A549 (cell line): ENCODE results near the gene KRT76. TPM values are rescaled to one million over a fixed set of nuclear protein-coding genes. Genes with fewer than 3 reads are reported as not detected.

Experiments
- ATAC-seq, 2 experiments: fragments of 200-7000 bp in 1 of 2; fragments of >200 bp in 1 of 2; cut with Nextera tagmentation in 1 of 2; cut with Tn5 transposase in 1 of 2; 3 replicates each; pipeline versions ENCODE4 v1.8.0 to v1.9.1; 2018 to 2020; ENCODE audit warnings: mild to moderate bottlenecking in 1 of 2, moderate library complexity in 1 of 2
- CTCF ChIA-PET: fragments of 300-600 bp; sonication (Branson Sonifier 250); formaldehyde crosslinking; extraction: SDS; loops from one replicate; lab custom pipeline; 2021; ENCODE audit warnings: antibody characterized with exemption, inconsistent platforms; lab: Yijun Ruan, JAX
- POLR2A ChIA-PET: fragments of 350-600 bp; formaldehyde crosslinking; extraction: SDS; loops from one replicate; lab custom pipeline; 2021; ENCODE audit warnings: antibody characterized with exemption, inconsistent platforms; lab: Yijun Ruan, JAX
- DNase-seq, 2 experiments: peaks; one replicate each; pipeline versions ENCODE4 v3.0.0 to v3.0.0-alpha.2; 2011 to 2016; ENCODE audit warnings: low read depth in 1 of 2, low spot score in 1 of 2
- FAIRE-seq: peaks from 2 replicates; lab custom pipeline; 2011; peaks lifted over from hg19 to GRCh38; lab: Jason Lieb, UNC
- H3K27ac ChIP-seq, 2 experiments: fragments of >200 bp; sonication (Bioruptor Twin); formaldehyde crosslinking; 3 replicates each; pipeline ENCODE4 v1.5.1; 2016 to 2017
- H3K4me1 ChIP-seq: fragments of >200 bp; sonication (Bioruptor Twin); formaldehyde crosslinking; 3 replicates; pipeline ENCODE4 v1.6.1; 2016
- H3K4me2 ChIP-seq: fragments of >200 bp; sonication (Bioruptor Twin); formaldehyde crosslinking; 3 replicates; pipeline ENCODE4 v1.6.1; 2016
- H3K4me3 ChIP-seq: fragments of >200 bp; sonication (Bioruptor Twin); formaldehyde crosslinking; 3 replicates; pipeline ENCODE4 v1.5.1; 2016
- H3K9me3 ChIP-seq: fragments of >200 bp; sonication (Bioruptor Twin); formaldehyde crosslinking; 3 replicates; pipeline ENCODE4 v1.6.1; 2016
- CBX2 ChIP-seq: fragments of 200-600 bp; sonication (generic); IDR thresholded peaks from 2 replicates; pipeline ENCODE4 v1.6.1; 2016; ENCODE audit warnings: low read depth, mild to moderate bottlenecking, borderline replicate concordance
- CHD2 ChIP-seq: fragments of 150-350 bp; IDR thresholded peaks from 2 replicates; pipeline ENCODE4 v1.6.1; 2014; ENCODE audit warnings: low read length; ENCODE audit not compliant: partially characterized antibody
- CHD4 ChIP-seq: fragments of 200-600 bp; sonication (generic); IDR thresholded peaks from 2 replicates; pipeline ENCODE4 v1.6.1; 2016; ENCODE audit warnings: antibody characterized with exemption, mild to moderate bottlenecking, borderline replicate concordance
- E2F6 ChIP-seq: IDR thresholded peaks from 2 replicates; pipeline ENCODE4 v1.6.1; 2012; ENCODE audit warnings: low read depth, borderline replicate concordance
- EHMT2 ChIP-seq: fragments of 200-600 bp; sonication (generic); IDR thresholded peaks from 2 replicates; pipeline ENCODE4 v1.6.1; 2016; ENCODE audit warnings: antibody characterized with exemption, low read depth, mild to moderate bottlenecking, moderate library complexity
- EP300 ChIP-seq, 2 experiments: fragments of >200 bp; sonication (Bioruptor Twin); formaldehyde crosslinking; IDR thresholded peaks; 2 replicates in 1 of 2; 3 replicates in 1 of 2; pipeline ENCODE4 v1.6.1; 2016 to 2017
- ESRRA ChIP-seq: fragments of 150-350 bp; IDR thresholded peaks from 2 replicates; pipeline ENCODE4 v1.6.1; 2014; ENCODE audit warnings: mild to moderate bottlenecking, low read length, borderline replicate concordance
- FOSB ChIP-seq: fragments of 250-450 bp; sonication (Bioruptor Pico); IDR thresholded peaks from 2 replicates; pipeline ENCODE4 v1.5.0; 2020; ENCODE audit warnings: mild to moderate bottlenecking, moderate library complexity
- FOSL2 ChIP-seq, 2 experiments: fragments of 450-650 bp in 1 of 2; fragments of >200 bp in 1 of 2; sonication (Bioruptor Twin) in 1 of 2; formaldehyde crosslinking; IDR thresholded peaks; 2 replicates each; pipeline versions ENCODE4 v1.5.0 to v1.6.1; 2016 to 2020; ENCODE audit warnings: mild to moderate bottlenecking in 1 of 2, moderate library complexity in 1 of 2
- HES2 ChIP-seq: fragments of >200 bp; sonication (Bioruptor Twin); formaldehyde crosslinking; IDR thresholded peaks from 2 replicates; pipeline ENCODE4 v1.6.1; 2016
- HOXA7 ChIP-seq: fragments of 250-450 bp; sonication (Bioruptor Pico); IDR thresholded peaks from 2 replicates; pipeline ENCODE4 v1.5.0; 2020; ENCODE audit warnings: mild to moderate bottlenecking, moderate library complexity
- HOXB13 ChIP-seq: fragments of 250-450 bp; sonication (Bioruptor Pico); IDR thresholded peaks from 2 replicates; pipeline ENCODE4 v1.5.0; 2020; ENCODE audit warnings: low read depth, mild to moderate bottlenecking, moderate library complexity
- JUN ChIP-seq, 2 experiments: fragments of >200 bp; sonication (Bioruptor Twin); formaldehyde crosslinking; IDR thresholded peaks; 2 replicates in 1 of 2; 3 replicates in 1 of 2; pipeline ENCODE4 v1.6.1; 2016 to 2017
- KDM1A ChIP-seq: fragments of 200-600 bp; sonication (generic); IDR thresholded peaks from 2 replicates; pipeline ENCODE4 v1.6.1; 2016; ENCODE audit warnings: low read depth, mild to moderate bottlenecking
- KDM5A ChIP-seq: fragments of 200-600 bp; sonication (generic); IDR thresholded peaks from 2 replicates; pipeline ENCODE4 v1.6.1; 2016; ENCODE audit warnings: antibody characterized with exemption, mild to moderate bottlenecking
- MAZ ChIP-seq: fragments of 150-350 bp; IDR thresholded peaks from 2 replicates; pipeline ENCODE4 v1.6.1; 2014; ENCODE audit warnings: antibody characterized with exemption, low read depth, low read length, borderline replicate concordance
- MYC ChIP-seq: IDR thresholded peaks from 2 replicates; pipeline ENCODE4 v1.6.1; 2012; ENCODE audit warnings: mild to moderate bottlenecking, inconsistent platforms, low read length, improper control_type of control experiment, borderline replicate concordance
- NFE2L2 ChIP-seq: fragments of 150-350 bp; conservative IDR thresholded peaks from 2 replicates; pipeline ENCODE4 v1.6.1; 2014; ENCODE audit warnings: low read length
- NR3C1 ChIP-seq: fragments of >200 bp; sonication (Bioruptor Twin); formaldehyde crosslinking; IDR thresholded peaks from 3 replicates; pipeline ENCODE4 v1.6.1; 2017
- PBX3 ChIP-seq: IDR thresholded peaks from 2 replicates; pipeline ENCODE4 v1.6.1; 2012
- PHF8 ChIP-seq: fragments of 200-600 bp; sonication (generic); IDR thresholded peaks from 2 replicates; pipeline ENCODE4 v1.6.1; 2016; ENCODE audit warnings: low read depth, mild to moderate bottlenecking, antibody characterized with exemption, moderate library complexity, borderline replicate concordance
- POLR2A ChIP-seq: IDR thresholded peaks from 2 replicates; pipeline ENCODE4 v1.6.1; 2012; ENCODE audit warnings: mild to moderate bottlenecking, low read length
- POLR2AphosphoS2 ChIP-seq: conservative IDR thresholded peaks from 2 replicates; pipeline ENCODE4 v1.6.1; 2012; ENCODE audit warnings: low read length, improper control_type of control experiment, inconsistent platforms
- RARB ChIP-seq: fragments of 250-450 bp; sonication (Bioruptor Pico); IDR thresholded peaks from 2 replicates; pipeline ENCODE4 v1.8.0; 2021; ENCODE audit warnings: mild to moderate bottlenecking, moderate library complexity
- REST ChIP-seq: fragments of 200-600 bp; sonication (generic); IDR thresholded peaks from 2 replicates; pipeline ENCODE4 v1.6.1; 2016; ENCODE audit warnings: antibody characterized with exemption, mild to moderate bottlenecking, moderate library complexity
- RFX5 ChIP-seq: fragments of 450-650 bp; IDR thresholded peaks from 2 replicates; pipeline ENCODE4 v1.7.1; 2014; ENCODE audit warnings: antibody characterized with exemption, mild to moderate bottlenecking, moderate library complexity
- SMC3 ChIP-seq: fragments of >200 bp; sonication (Bioruptor Twin); formaldehyde crosslinking; IDR thresholded peaks from 3 replicates; pipeline ENCODE4 v1.6.1; 2018; ENCODE audit warnings: inconsistent platforms
- SREBF2 ChIP-seq: fragments of 450-650 bp; IDR thresholded peaks from 2 replicates; pipeline ENCODE4 v1.6.1; 2014; ENCODE audit warnings: mild to moderate bottlenecking, moderate library complexity
- TFCP2L1 ChIP-seq: fragments of 250-450 bp; sonication (Bioruptor Pico); IDR thresholded peaks from 2 replicates; pipeline ENCODE4 v1.5.0; 2021; ENCODE audit warnings: mild to moderate bottlenecking
- TP53 ChIP-seq: fragments of 250-450 bp; sonication (Bioruptor Pico); IDR thresholded peaks from 2 replicates; pipeline ENCODE4 v1.5.0; 2021; ENCODE audit warnings: mild to moderate bottlenecking, moderate library complexity
- ZC3H11A ChIP-seq: fragments of 450-650 bp; IDR thresholded peaks from 2 replicates; pipeline ENCODE4 v1.6.1; 2014; ENCODE audit warnings: antibody characterized with exemption, mild to moderate bottlenecking
- ZSCAN20 ChIP-seq: fragments of 250-450 bp; sonication (Bioruptor Pico); IDR thresholded peaks from 2 replicates; pipeline ENCODE4 v1.8.0; 2022; ENCODE audit warnings: mild to moderate bottlenecking, moderate library complexity
- WGBS: methylation state at CpG from one replicate; pipeline ENCODE4 v1.1.6; 2017; ENCODE audit errors: missing lambda C conversion rate; 5-methylcytosine and 5-hydroxymethylcytosine counted together
- polyA plus RNA-seq, 4 experiments: library from polyadenylated mRNA; depleted of rRNA in 3 of 4; stranded (reverse); fragments of >200 nt; fragmentation: RNase III in 1 of 4; extraction: RNeasy Plus Mini Kit Qiagen cat#74134 plus additional on column Dnase treatment in 1 of 4; gene quantifications; 2 replicates in 3 of 4; 3 replicates in 1 of 4; pipeline ENCODE4 v1.2.3, GENCODE V29; 2011 to 2017

Gene KRT76
- polyA plus RNA-seq, 2 of the 4 experiments (the other 2 are of a cell fraction), result not detected

GRCh38 chr12:52812749-52813148, 35.6 kb upstream of the KRT76 start:
- no peak for FAIRE-seq
- POLR2A ChIA-PET, result no interaction called here

GRCh38 chr12:52812073-52812400, 34.9 kb upstream of the KRT76 start:
- Histone ChIP-seq H3K4me1 (peaks cover 16% of the 10 kb centered on the region), H3K27ac (no peak overlapping the region), H3K4me3 (no peak overlapping the region), H3K9me3 (no peaks in the 10 kb centered on the region)
- WGBS, result 51% methylated on average over 4 of the region's 4 CpGs
- DNase-seq (no peak), FAIRE-seq (no peak), ATAC-seq (no peak)
- CTCF ChIA-PET, result interaction anchor here (1.2 to 2.0 kb wide), 4 partner anchors 10 to 68 kb away, joined by 3 to 9 read pairs (median 4); no protein-coding TSS in a partner anchor
- POLR2A ChIA-PET, result no interaction called here
- TF ChIP-seq NFE2L2 (no peak), SMC3 (no peak), CBX2 (no peak), FOSB (CRISPR knock-in tag) (no peak), ZSCAN20 (no peak), PBX3 (no peak), ESRRA (no peak), TFCP2L1 (CRISPR knock-in tag) (no peak), RARB (no peak), CHD2 (no peak), SREBF2 (no peak), PHF8 (no peak), REST (no peak), JUN (IDR thresholded peaks at IDR 0.05) (no peak), POLR2A (no peak), E2F6 (no peak), RFX5 (no peak), FOSL2 (IDR thresholded peaks at IDR 0.05) (no peak), FOSL2 (CRISPR knock-in tag; IDR thresholded peaks at IDR 0.05) (no peak), POLR2AphosphoS2 (no peak), NR3C1 (no peak)
- TF ChIP-seq, all 56 proteins: peak for 0
- H3K4me2 ChIP-seq, result no peak overlapping the region

More at GRCh38 chr12:52812749-52813148, 35.6 kb upstream of the KRT76 start:
- CTCF ChIA-PET, result interaction anchor here (0.9 to 2.0 kb wide), 5 partner anchors 10 to 67 kb away, joined by 3 to 9 read pairs (median 4); no protein-coding TSS in a partner anchor
- ATAC-seq, result no peak
- Histone ChIP-seq H3K27ac (no peak overlapping the region), H3K4me3 (no peak overlapping the region), H3K4me1 (peaks cover 16% of the 10 kb centered on the region), H3K9me3 (no peaks in the 10 kb centered on the region), H3K4me2 (no peak overlapping the region)
- 54% methylated on average over 3 of the region's 3 CpGs for WGBS
- DNase-seq, result no peak
- TF ChIP-seq HOXA7, result no peak
- TF ChIP-seq HOXB13 (CRISPR knock-in tag), result no peak
- TF ChIP-seq CHD4, result no peak
- no peak for TF ChIP-seq ZC3H11A
- TF ChIP-seq EP300 (IDR thresholded peaks at IDR 0.05), result no peak
- TF ChIP-seq MAZ, result no peak
- TF ChIP-seq NR3C1, result no peak
- no peak for TF ChIP-seq SREBF2
- TF ChIP-seq JUN (IDR thresholded peaks at IDR 0.05), result no peak
- TF ChIP-seq KDM5A, result no peak
- no peak for TF ChIP-seq NFE2L2
- TF ChIP-seq EHMT2, result no peak
- no peak for TF ChIP-seq CBX2
- no peak for TF ChIP-seq TP53
- no peak for TF ChIP-seq HES2
- TF ChIP-seq RFX5, result no peak
- no peak for TF ChIP-seq MYC
- no peak for TF ChIP-seq KDM1A
- TF ChIP-seq ESRRA, result no peak
